GM12878 (cell line): Measurements from ENCODE around the gene CTDNEP1.

Experiments
- EGR1 ChIP-seq, 2 experiments: IDR thresholded peaks; 1 replicate in 1 of 2; 2 replicates in 1 of 2; pipeline ENCODE4 v1.6.1; 2011 to 2012; ENCODE audit warnings: low read depth in 2 of 2, low read length in 2 of 2, borderline replicate concordance in 1 of 2, mild to moderate bottlenecking in 1 of 2, moderate library complexity in 1 of 2
- POLR2AphosphoS2 ChIP-seq: IDR thresholded peaks from 2 replicates; pipeline ENCODE4 v1.6.1; 2011; ENCODE audit warnings: low read depth, mild to moderate bottlenecking, low read length, improper control_type of control experiment, moderate library complexity
- SMC3 ChIP-seq: IDR thresholded peaks from 2 replicates; pipeline ENCODE4 v1.6.1; 2011; ENCODE audit warnings: low read length, improper control_type of control experiment, borderline replicate concordance

GRCh38 chr17:7262192-7262934 lies 10.8 kb upstream of the CTDNEP1 start, which contains the start of gene CLDN7:
- TF ChIP-seq SMC3 (no peak), POLR2AphosphoS2 (no peak), EGR1 (IDR thresholded peaks at IDR 0.05; ENCODE audit: borderline replicate concordance in 1 of 2, low read depth in 2 of 2, low read length in 2 of 2) (no peak)
